HEK293 (cell line): ENCODE results near the gene STX11.

Source experiments
- CTCF ChIA-PET: fragments of 350-600 bp; formaldehyde crosslinking; extraction: SDS; loops from one replicate; lab custom pipeline; 2021; ENCODE audit warnings: antibody characterized with exemption; lab: Yijun Ruan, JAX
- POLR2A ChIA-PET: fragments of 300-600 bp; formaldehyde crosslinking; extraction: SDS; loops from one replicate; lab custom pipeline; 2020; ENCODE audit warnings: antibody characterized with exemption, inconsistent platforms; lab: Yijun Ruan, JAX
- H3K27ac ChIP-seq: fragments of 200-500 bp; sonication (Bioruptor generic); 2 replicates; pipeline ENCODE4 v1.5.1; 2014; ENCODE audit warnings: low read depth, low read length, control low read depth, inconsistent platforms; ENCODE audit errors: extremely low read depth
- H3K36me3 ChIP-seq, 2 experiments: fragments of 200-500 bp in 1 of 2; sonication (Bioruptor generic) in 1 of 2; 1 replicate in 1 of 2; 2 replicates in 1 of 2; pipeline ENCODE4 v1.5.1; 2014 to 2017; ENCODE audit warnings: inconsistent platforms in 2 of 2, low read length in 2 of 2; ENCODE audit not compliant: control insufficient read depth in 2 of 2, insufficient read depth in 1 of 2
- H3K4me1 ChIP-seq: fragments of 200-500 bp; sonication (Bioruptor generic); 2 replicates; pipeline ENCODE4 v1.5.1; 2014; ENCODE audit warnings: mild to moderate bottlenecking, low read length, inconsistent platforms; ENCODE audit not compliant: control insufficient read depth, insufficient read depth
- H3K4me3 ChIP-seq: 2 replicates; pipeline ENCODE4 v1.5.1; 2011; ENCODE audit warnings: low read depth, mild to moderate bottlenecking, control low read depth, low read length, moderate library complexity
- H3K9me3 ChIP-seq: fragments of 200-500 bp; sonication (Bioruptor generic); 2 replicates; pipeline ENCODE4 v1.5.1; 2014; ENCODE audit warnings: low read depth, low read length, inconsistent platforms; ENCODE audit not compliant: control insufficient read depth, insufficient read depth
- GLI4 ChIP-seq: fragments of 450-650 bp; formaldehyde crosslinking; IDR thresholded peaks from 2 replicates; pipeline ENCODE4 v1.5.1; 2016; ENCODE audit warnings: missing biosample characterization, missing genetic modification characterization
- HOXD13 ChIP-seq: sonication (generic); formaldehyde crosslinking; IDR thresholded peaks from 2 replicates; pipeline ENCODE4 v1.8.0; 2022; ENCODE audit warnings: missing genetic modification reagents, borderline replicate concordance
- IKZF3 ChIP-seq: fragments of 450-650 bp; IDR thresholded peaks from 2 replicates; pipeline ENCODE4 v1.5.0; 2018; ENCODE audit warnings: missing biosample characterization, mild to moderate bottlenecking, missing genetic modification characterization, moderate library complexity
- OSR2 ChIP-seq: fragments of 450-650 bp; formaldehyde crosslinking; IDR thresholded peaks from 2 replicates; pipeline ENCODE4 v1.5.1; 2016; ENCODE audit warnings: missing biosample characterization, missing genetic modification characterization
- PRDM1 ChIP-seq: fragments of 450-650 bp; formaldehyde crosslinking; IDR thresholded peaks from 2 replicates; pipeline ENCODE4; 2016; ENCODE audit warnings: missing biosample characterization, missing genetic modification characterization
- TRIM28 ChIP-seq: IDR thresholded peaks from 2 replicates; pipeline ENCODE4 v1.6.1; 2011; ENCODE audit warnings: low read length, control low read depth, borderline replicate concordance
- YY1 ChIP-seq: fragments of 450-650 bp; formaldehyde crosslinking; IDR thresholded peaks from 2 replicates; pipeline ENCODE4 v1.5.1; 2018; ENCODE audit warnings: missing biosample characterization, missing genetic modification characterization
- ZBTB48 ChIP-seq: fragments of 450-650 bp; formaldehyde crosslinking; IDR thresholded peaks from 2 replicates; pipeline ENCODE4 v1.5.1; 2016; ENCODE audit warnings: missing biosample characterization, missing genetic modification characterization
- ZBTB7A ChIP-seq: fragments of 450-650 bp; formaldehyde crosslinking; IDR thresholded peaks from 2 replicates; pipeline ENCODE4 v1.5.1; 2016; ENCODE audit warnings: low read depth, missing biosample characterization, missing genetic modification characterization
- ZBTB8A ChIP-seq: fragments of 450-650 bp; formaldehyde crosslinking; IDR thresholded peaks from 2 replicates; pipeline ENCODE4 v1.5.1; 2016; ENCODE audit warnings: missing biosample characterization, missing genetic modification characterization
- ZFHX2 ChIP-seq: fragments of 450-650 bp; formaldehyde crosslinking; conservative IDR thresholded peaks from 2 replicates; pipeline ENCODE4 v1.5.1; 2016; ENCODE audit warnings: missing biosample characterization, missing genetic modification characterization
- ZNF121 ChIP-seq: fragments of 450-650 bp; formaldehyde crosslinking; IDR thresholded peaks from 2 replicates; pipeline ENCODE4 v1.5.1; 2016; ENCODE audit warnings: missing biosample characterization, missing genetic modification characterization
- ZNF155 ChIP-seq: fragments of 450-650 bp; formaldehyde crosslinking; IDR thresholded peaks from 2 replicates; pipeline ENCODE4 v1.5.1; 2016; ENCODE audit warnings: missing biosample characterization, missing genetic modification characterization
- ZNF266 ChIP-seq: fragments of 450-650 bp; formaldehyde crosslinking; IDR thresholded peaks from 2 replicates; pipeline ENCODE4 v1.5.1; 2016; ENCODE audit warnings: missing biosample characterization, missing genetic modification characterization, low read depth
- ZNF302 ChIP-seq: fragments of 450-650 bp; formaldehyde crosslinking; IDR thresholded peaks from 2 replicates; pipeline ENCODE4 v1.5.1; 2016; ENCODE audit warnings: missing biosample characterization, missing genetic modification characterization, low read depth
- ZNF423 ChIP-seq: fragments of 450-650 bp; formaldehyde crosslinking; IDR thresholded peaks from 2 replicates; pipeline ENCODE4 v1.5.1; 2016; ENCODE audit warnings: missing biosample characterization, missing genetic modification characterization
- ZNF473 ChIP-seq: fragments of 450-650 bp; formaldehyde crosslinking; IDR thresholded peaks from 2 replicates; pipeline ENCODE4 v1.5.1; 2017; ENCODE audit warnings: missing biosample characterization, missing genetic modification characterization
- ZNF48 ChIP-seq: fragments of 450-650 bp; formaldehyde crosslinking; IDR thresholded peaks from 2 replicates; pipeline ENCODE4 v1.5.1; 2016; ENCODE audit warnings: missing biosample characterization, missing genetic modification characterization
- ZNF521 ChIP-seq: fragments of 450-650 bp; formaldehyde crosslinking; IDR thresholded peaks from 2 replicates; pipeline ENCODE4 v1.5.1; 2017; ENCODE audit warnings: missing biosample characterization, mild to moderate bottlenecking, missing genetic modification characterization
- ZNF596 ChIP-seq: fragments of 450-650 bp; IDR thresholded peaks from 2 replicates; pipeline ENCODE4 v1.5.0; 2018; ENCODE audit warnings: missing biosample characterization, mild to moderate bottlenecking, missing genetic modification characterization, moderate library complexity
- ZNF600 ChIP-seq: fragments of 450-650 bp; formaldehyde crosslinking; IDR thresholded peaks from 2 replicates; pipeline ENCODE4 v1.5.1; 2016; ENCODE audit warnings: missing biosample characterization, missing genetic modification characterization
- ZNF658 ChIP-seq: fragments of 450-650 bp; formaldehyde crosslinking; IDR thresholded peaks from 2 replicates; pipeline ENCODE4; 2016; ENCODE audit warnings: missing biosample characterization, missing genetic modification characterization
- ZNF692 ChIP-seq: fragments of 450-650 bp; formaldehyde crosslinking; IDR thresholded peaks from 2 replicates; pipeline ENCODE4 v1.5.1; 2016; ENCODE audit warnings: missing biosample characterization, missing genetic modification characterization
- ZNF777 ChIP-seq: fragments of 450-650 bp; formaldehyde crosslinking; IDR thresholded peaks from 2 replicates; pipeline ENCODE4 v1.5.1; 2017; ENCODE audit warnings: missing biosample characterization, missing genetic modification characterization, borderline replicate concordance
- ZSCAN30 ChIP-seq: fragments of 450-650 bp; IDR thresholded peaks from 2 replicates; pipeline ENCODE4 v1.5.1; 2018; ENCODE audit warnings: missing biosample characterization, mild to moderate bottlenecking, missing genetic modification characterization, moderate library complexity
- TF ChIP-seq, protein P1 (sequence below): fragments of 450-650 bp; IDR thresholded peaks from 2 replicates; pipeline ENCODE4 v1.5.1; 2018; ENCODE audit warnings: missing biosample characterization, mild to moderate bottlenecking, missing genetic modification characterization
- TF ChIP-seq, protein P2 (sequence below): fragments of 450-650 bp; IDR thresholded peaks from 2 replicates; pipeline ENCODE4 v1.5.1; 2018; ENCODE audit warnings: missing biosample characterization, missing genetic modification characterization
- TF ChIP-seq, protein P3 (sequence below): fragments of 450-650 bp; formaldehyde crosslinking; IDR thresholded peaks from 2 replicates; pipeline ENCODE4 v1.5.1; 2016; ENCODE audit warnings: missing biosample characterization, missing genetic modification characterization

The STX11 gene

DNA sequence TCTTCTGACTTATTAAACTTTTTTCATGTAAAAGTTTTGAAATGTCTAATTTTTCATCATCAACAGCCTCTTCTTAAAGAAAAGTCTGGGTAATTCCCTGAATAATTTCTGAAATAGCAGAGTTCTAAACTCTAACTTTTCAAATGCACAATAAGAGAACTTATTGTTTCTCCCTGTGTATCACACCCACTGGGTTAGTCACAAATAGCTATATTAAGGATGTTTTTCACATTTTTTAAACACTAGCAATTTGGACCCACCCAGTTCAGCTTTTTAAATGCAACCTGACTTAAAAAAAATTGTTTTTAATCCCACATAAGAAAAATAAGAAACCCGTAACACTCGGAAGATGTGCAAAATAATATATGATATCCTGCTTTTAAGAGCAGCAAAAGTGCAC, 73.4 kb downstream of the STX11 start (continued):
- no peak for TF ChIP-seq ZNF266 (tag by site-specific recombination)
- TF ChIP-seq ZNF596, result no peak
- TF ChIP-seq HOXD13, result no peak
- TF ChIP-seq ZFHX2 (tag by site-specific recombination), result no peak
- TF ChIP-seq ZSCAN30 (tag by site-specific recombination), result no peak
- no peak for TF ChIP-seq PRDM1 (tag by site-specific recombination)
- TF ChIP-seq GLI4 (tag by site-specific recombination), result no peak
- TF ChIP-seq, protein P1, sequence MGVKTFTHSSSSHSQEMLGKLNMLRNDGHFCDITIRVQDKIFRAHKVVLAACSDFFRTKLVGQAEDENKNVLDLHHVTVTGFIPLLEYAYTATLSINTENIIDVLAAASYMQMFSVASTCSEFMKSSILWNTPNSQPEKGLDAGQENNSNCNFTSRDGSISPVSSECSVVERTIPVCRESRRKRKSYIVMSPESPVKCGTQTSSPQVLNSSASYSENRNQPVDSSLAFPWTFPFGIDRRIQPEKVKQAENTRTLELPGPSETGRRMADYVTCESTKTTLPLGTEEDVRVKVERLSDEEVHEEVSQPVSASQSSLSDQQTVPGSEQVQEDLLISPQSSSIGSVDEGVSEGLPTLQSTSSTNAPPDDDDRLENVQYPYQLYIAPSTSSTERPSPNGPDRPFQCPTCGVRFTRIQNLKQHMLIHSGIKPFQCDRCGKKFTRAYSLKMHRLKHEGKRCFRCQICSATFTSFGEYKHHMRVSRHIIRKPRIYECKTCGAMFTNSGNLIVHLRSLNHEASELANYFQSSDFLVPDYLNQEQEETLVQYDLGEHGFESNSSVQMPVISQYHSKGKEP (tag by site-specific recombination), result no peak
- TF ChIP-seq ZNF521 (tag by site-specific recombination), result no peak
- TF ChIP-seq, all 188 proteins: peak for 0

GRCh38 chr6:144231721-144232120, 81.4 kb downstream of the STX11 start:
- POLR2A ChIA-PET, result interaction anchor here (1.0 kb wide), 1 partner anchor 15 kb away, joined by 3 read pairs; no protein-coding TSS in a partner anchor
- TF ChIP-seq YY1 (tag by site-specific recombination) (no peak), ZNF48 (tag by site-specific recombination) (no peak), ZNF155 (tag by site-specific recombination) (no peak), ZNF658 (tag by site-specific recombination) (no peak), ZNF600 (tag by site-specific recombination) (no peak), TRIM28 (no peak), IKZF3 (tag by site-specific recombination) (no peak), ZBTB8A (no peak), ZNF121 (no peak), ZNF777 (tag by site-specific recombination) (no peak), ZBTB7A (no peak), ZNF423 (tag by site-specific recombination) (no peak), ZNF302 (no peak), ZNF692 (tag by site-specific recombination) (no peak), OSR2 (tag by site-specific recombination) (no peak), ZBTB48 (tag by site-specific recombination) (no peak), ZNF473 (no peak)
- TF ChIP-seq, protein P2, sequence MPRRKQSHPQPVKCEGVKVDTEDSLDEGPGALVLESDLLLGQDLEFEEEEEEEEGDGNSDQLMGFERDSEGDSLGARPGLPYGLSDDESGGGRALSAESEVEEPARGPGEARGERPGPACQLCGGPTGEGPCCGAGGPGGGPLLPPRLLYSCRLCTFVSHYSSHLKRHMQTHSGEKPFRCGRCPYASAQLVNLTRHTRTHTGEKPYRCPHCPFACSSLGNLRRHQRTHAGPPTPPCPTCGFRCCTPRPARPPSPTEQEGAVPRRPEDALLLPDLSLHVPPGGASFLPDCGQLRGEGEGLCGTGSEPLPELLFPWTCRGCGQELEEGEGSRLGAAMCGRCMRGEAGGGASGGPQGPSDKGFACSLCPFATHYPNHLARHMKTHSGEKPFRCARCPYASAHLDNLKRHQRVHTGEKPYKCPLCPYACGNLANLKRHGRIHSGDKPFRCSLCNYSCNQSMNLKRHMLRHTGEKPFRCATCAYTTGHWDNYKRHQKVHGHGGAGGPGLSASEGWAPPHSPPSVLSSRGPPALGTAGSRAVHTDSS (tag by site-specific recombination), result no peak
- TF ChIP-seq, protein P3, sequence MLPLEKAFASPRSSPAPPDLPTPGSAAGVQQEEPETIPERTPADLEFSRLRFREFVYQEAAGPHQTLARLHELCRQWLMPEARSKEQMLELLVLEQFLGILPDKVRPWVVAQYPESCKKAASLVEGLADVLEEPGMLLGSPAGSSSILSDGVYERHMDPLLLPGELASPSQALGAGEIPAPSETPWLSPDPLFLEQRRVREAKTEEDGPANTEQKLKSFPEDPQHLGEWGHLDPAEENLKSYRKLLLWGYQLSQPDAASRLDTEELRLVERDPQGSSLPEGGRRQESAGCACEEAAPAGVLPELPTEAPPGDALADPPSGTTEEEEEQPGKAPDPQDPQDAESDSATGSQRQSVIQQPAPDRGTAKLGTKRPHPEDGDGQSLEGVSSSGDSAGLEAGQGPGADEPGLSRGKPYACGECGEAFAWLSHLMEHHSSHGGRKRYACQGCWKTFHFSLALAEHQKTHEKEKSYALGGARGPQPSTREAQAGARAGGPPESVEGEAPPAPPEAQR (tag by site-specific recombination), result no peak
- Histone ChIP-seq H3K4me1 (no peaks in the 10 kb centered on the region), H3K4me3 (no peak overlapping the region), H3K36me3 (no peaks in the 10 kb centered on the region), H3K27ac (no peak overlapping the region), H3K9me3 (no peaks in the 10 kb centered on the region; the same call in 1 of the 2 replicates)
- CTCF ChIA-PET, result interaction anchor here (0.6 to 1.5 kb wide), 2 partner anchors 13 to 418 kb away, joined by 3 to 9 read pairs; no protein-coding TSS in a partner anchor
